GM19238 (cell line): Measurements from ENCODE around the gene ATP6V0B.

ENCODE experiments used
- DNase-seq: peaks from one replicate; pipeline ENCODE4 v3.0.0; 2011; ENCODE audit warnings: low spot score; ENCODE audit not compliant: insufficient read length

The ATP6V0B gene

GRCh38 chr1:43946236-43947060 lies 28.3 kb upstream of the ATP6V0B start, which contains the start of gene IPO13:
IPO13 (plus strand) TSS chr1:43946950; CDS start chr1:43947601, 651 bp downstream.
- peak; percentile 99 for DNase-seq

DNA sequence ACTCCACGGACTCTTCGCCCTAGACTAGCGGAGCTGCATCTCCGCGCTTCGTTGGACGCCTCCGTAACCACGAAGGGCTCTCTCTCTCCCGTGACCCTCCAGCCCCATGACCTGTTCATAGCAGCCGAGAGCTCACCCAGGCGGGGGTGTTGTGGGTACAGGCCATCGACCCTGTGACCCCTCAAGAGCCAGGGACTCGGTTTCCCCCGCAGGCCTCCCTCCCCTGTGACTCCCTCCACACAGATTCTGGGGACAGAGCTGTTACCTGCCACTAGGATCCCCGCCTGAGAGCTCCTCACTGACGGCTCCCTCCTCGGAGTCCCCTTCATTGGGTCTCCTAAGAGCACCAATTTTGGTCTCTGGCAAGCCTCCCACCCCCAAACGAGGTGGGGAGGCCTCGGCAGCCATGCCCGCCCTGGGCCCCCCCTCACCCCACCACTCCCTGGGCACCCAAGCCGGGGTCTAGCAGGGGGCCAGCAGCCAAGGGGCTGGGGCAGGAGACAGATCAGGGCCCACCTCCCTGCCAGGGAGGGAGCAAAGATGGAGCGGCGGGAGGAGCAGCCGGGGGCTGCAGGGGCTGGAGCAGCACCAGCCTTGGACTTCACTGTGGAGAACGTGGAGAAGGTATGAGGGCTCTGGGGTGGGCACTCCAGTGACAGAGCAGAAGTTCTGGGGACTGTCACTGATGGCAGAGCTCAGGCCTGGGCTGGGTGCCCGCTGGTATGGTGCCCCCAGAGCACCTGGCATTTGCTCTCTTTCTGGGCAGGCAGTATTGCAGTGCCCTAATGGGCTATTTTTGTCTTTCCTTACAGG lies 27.5 kb upstream of the ATP6V0B start:
- no peak for DNase-seq

GRCh38 chr1:43947874-43948437 lies 26.8 kb upstream of the ATP6V0B start:
- DNase-seq: no peak

GRCh38 chr1:43949678-43950077 lies 25.1 kb upstream of the ATP6V0B start:
- DNase-seq: no peak

GRCh38 chr1:43951021-43951985 lies 23.5 kb upstream of the ATP6V0B start:
- DNase-seq: no peak

GRCh38 chr1:43952731-43953346 lies 21.9 kb upstream of the ATP6V0B start:
- no peak for DNase-seq

- no peak for DNase-seq
Observed at GRCh38 chr1:43953361-43953760, 21.4 kb upstream of the ATP6V0B start.

GRCh38 chr1:43954036-43954435 lies 20.7 kb upstream of the ATP6V0B start:
- no peak for DNase-seq

DNA sequence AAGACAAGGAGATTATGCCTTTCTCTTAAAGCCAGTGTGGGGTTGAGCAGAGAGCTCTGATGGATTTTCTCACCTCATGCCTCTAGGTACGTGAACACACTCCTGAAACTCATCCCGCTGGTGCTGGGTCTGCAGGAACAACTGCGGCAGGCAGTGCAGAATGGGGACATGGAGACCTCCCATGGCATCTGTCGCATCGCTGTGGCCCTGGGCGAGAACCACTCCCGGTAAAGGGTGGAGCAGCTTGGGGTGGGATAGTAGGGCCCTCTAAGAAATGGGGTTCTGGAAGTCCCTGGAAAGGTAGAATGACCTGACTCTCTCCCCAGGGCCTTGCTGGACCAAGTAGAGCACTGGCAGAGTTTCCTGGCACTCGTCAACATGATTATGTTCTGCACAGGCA lies 18.5 kb upstream of the ATP6V0B start:
- DNase-seq: no peak

- no peak for DNase-seq
Observed at GRCh38 chr1:43957407-43958040, 17.2 kb upstream of the ATP6V0B start.

GRCh38 chr1:43958351-43959255 lies 16.2 kb upstream of the ATP6V0B start:
- no peak for DNase-seq

DNA sequence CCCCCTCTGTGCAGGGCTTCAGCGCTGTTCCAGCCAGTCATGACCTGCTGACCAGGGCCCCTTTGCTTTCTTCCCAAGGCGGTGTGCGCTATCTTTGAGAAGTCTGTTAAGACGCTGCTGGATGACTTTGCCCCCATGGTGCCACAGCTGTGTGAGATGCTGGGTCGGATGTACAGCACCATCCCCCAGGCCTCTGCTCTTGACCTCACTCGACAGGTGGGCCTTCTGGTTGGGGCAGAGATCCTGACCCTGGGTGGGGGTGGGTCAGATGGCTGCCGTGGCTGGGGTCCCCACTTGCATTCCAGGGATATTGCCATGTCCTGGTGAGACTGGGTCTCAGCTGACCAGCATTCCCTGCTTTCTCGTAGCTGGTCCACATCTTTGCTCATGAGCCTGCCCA lies 14.0 kb upstream of the ATP6V0B start:
- DNase-seq: no peak

GRCh38 chr1:43961692-43962091 lies 13.1 kb upstream of the ATP6V0B start:
- DNase-seq: no peak

- no peak for DNase-seq
Observed at GRCh38 chr1:43962324-43962723, 12.4 kb upstream of the ATP6V0B start.

DNA sequence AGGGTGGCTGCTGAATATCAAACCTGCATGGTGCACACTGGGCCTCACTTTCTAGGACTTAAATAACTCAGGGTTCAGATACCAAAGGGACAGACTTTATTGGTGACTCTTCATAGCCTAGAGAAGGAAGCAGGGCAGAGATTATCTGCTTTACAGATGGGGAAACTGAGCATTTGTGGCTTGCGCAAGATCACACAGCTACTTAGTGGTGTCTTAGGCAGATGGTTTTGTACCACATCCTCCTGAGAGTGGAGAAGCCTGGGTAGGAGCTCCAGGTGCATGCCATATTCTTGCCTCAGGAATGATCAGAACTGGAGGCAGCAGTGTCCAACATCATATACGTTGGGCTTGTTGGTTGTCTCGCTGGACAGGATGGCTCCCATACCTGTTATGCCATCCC lies 11.8 kb upstream of the ATP6V0B start:
- no peak for DNase-seq

- no peak for DNase-seq
Observed at GRCh38 chr1:43963890-43964289, 10.9 kb upstream of the ATP6V0B start.

- DNase-seq: no peak
Observed at GRCh38 chr1:43965316-43965715, 9.4 kb upstream of the ATP6V0B start.

DNA sequence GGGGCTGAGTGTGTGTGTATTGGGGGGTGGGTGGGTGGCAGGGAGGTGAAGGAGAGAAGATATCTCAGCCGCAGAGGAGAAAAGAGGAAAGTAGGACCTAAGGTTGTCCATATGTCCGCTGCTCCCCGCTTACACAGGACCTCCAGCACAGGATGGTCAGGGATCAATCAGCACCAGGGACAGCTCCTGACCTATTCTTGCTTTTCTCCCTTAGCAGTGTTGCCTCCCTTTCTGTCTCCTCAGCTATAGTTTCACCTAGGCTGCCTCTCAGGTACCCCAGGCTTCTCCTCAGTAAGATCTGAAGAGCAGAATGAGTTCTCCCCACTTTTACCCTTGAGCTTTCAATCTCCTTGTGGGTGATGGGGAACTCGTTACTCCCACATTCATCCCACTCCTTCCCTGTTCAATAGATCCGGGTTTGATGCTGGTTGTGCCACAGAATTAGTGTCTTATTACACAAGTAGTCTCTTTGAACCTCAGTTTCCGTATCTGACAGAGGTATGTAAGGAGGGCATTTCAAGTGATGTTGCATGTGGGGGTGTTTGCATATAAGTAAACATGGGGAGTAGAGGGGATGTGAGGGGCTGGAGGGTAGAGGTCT lies 6.3 kb upstream of the ATP6V0B start:
- DNase-seq: no peak

- DNase-seq: no peak
Observed at GRCh38 chr1:43969416-43969745, 5.4 kb upstream of the ATP6V0B start.
